ENCODE results near the gene BCR.
"Not testable (repeated sequence)": the region's sequence is repeated elsewhere in the genome, so short reads cannot be mapped to it uniquely, and the experiment has no call there.

BCR gene

GRCh38 chr22:23363683-23364082 is 183.4 kb downstream of the BCR start:
- TF ChIP-seq, protein P1, sequence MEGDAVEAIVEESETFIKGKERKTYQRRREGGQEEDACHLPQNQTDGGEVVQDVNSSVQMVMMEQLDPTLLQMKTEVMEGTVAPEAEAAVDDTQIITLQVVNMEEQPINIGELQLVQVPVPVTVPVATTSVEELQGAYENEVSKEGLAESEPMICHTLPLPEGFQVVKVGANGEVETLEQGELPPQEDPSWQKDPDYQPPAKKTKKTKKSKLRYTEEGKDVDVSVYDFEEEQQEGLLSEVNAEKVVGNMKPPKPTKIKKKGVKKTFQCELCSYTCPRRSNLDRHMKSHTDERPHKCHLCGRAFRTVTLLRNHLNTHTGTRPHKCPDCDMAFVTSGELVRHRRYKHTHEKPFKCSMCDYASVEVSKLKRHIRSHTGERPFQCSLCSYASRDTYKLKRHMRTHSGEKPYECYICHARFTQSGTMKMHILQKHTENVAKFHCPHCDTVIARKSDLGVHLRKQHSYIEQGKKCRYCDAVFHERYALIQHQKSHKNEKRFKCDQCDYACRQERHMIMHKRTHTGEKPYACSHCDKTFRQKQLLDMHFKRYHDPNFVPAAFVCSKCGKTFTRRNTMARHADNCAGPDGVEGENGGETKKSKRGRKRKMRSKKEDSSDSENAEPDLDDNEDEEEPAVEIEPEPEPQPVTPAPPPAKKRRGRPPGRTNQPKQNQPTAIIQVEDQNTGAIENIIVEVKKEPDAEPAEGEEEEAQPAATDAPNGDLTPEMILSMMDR (IDR thresholded peaks at IDR 0.05; ENCODE audit: borderline replicate concordance, insufficient read depth, low read depth, low read length): no peak
- no peak overlapping the region for H3K4me3 ChIP-seq (ENCODE audit: low read depth, low read length)

DNA sequence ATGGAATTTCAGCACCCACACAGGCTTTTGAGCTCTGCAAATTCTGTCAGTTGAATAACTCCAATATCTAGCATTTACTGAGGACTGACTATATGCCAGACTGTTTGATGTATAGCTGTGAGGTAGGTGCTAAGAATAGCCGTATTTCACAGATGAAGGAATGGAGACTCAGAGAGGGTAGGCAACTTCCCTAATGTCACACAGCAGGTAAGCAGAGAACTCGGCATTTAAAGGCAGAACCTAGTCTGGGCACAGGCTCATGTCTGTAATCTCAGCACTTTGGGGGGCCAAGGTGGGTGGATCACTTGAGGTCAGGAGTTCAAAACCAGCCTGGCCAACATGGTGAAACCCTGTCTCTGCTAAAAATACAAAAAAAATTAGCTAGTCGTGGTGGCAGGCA is 184.1 kb downstream of the BCR start:
- H3K4me3 ChIP-seq (ENCODE audit: low read depth, low read length): no peak overlapping the region
- TF ChIP-seq, protein P1 (IDR thresholded peaks at IDR 0.05; ENCODE audit: borderline replicate concordance, insufficient read depth, low read depth, low read length): no peak

DNA sequence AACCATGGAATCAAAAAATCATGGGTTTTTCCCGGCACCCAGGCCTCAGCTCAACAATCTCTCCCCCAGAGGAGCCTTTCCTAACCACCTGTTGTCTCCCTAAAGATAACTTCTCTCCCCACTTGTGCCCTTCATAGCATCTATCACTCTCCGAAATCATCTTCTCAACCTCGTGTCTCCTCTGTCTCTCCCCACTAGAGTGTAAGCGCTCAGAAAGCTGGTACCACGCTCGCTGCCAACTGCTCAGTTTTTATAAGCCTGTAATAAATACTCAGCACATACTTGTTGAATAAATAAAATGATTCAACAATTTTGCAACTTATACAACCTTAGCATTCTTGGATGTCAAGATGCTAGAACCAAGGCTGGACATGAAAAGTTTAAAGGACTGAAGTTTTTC is 185.2 kb downstream of the BCR start:
- H3K4me3 ChIP-seq (ENCODE audit: low read depth, low read length): no peak overlapping the region
- TF ChIP-seq, protein P1 (IDR thresholded peaks at IDR 0.05; ENCODE audit: borderline replicate concordance, insufficient read depth, low read depth, low read length): no peak

GRCh38 chr22:23365961-23366360 is 185.7 kb downstream of the BCR start:
- TF ChIP-seq, protein P1 (IDR thresholded peaks at IDR 0.05; ENCODE audit: borderline replicate concordance, insufficient read depth, low read depth, low read length): no peak
- H3K4me3 ChIP-seq (ENCODE audit: low read depth, low read length): no peak overlapping the region

GRCh38 chr22:23367196-23367595 is 186.9 kb downstream of the BCR start:
- H3K4me3 ChIP-seq (ENCODE audit: low read depth, low read length): not testable (repeated sequence)
